Loucy (cell line): Measurements from ENCODE around the gene SLC9A9.

ENCODE experiments used
- H2AFZ ChIP-seq: fragments of 200-600 bp; sonication (generic); 2 replicates; pipeline ENCODE4 v1.6.0; 2016; ENCODE audit warnings: antibody characterized with exemption, mild to moderate bottlenecking, low read length, moderate library complexity
- H3F3A ChIP-seq: fragments of 200-600 bp; 2 replicates; pipeline ENCODE4 v1.6.0; 2016; ENCODE audit warnings: antibody characterized with exemption, low read depth, mild to moderate bottlenecking
- H3K27me3 ChIP-seq: fragments of 200-600 bp; sonication (generic); 2 replicates; pipeline ENCODE4 v1.6.1; 2014; ENCODE audit warnings: low read length, mild to moderate bottlenecking; ENCODE audit not compliant: insufficient read depth, poor library complexity, severe bottlenecking
- H3K36me3 ChIP-seq: fragments of 200-600 bp; sonication (generic); 2 replicates; pipeline ENCODE4 v1.6.1; 2016; ENCODE audit warnings: low read length; ENCODE audit not compliant: insufficient read depth
- H3K4me1 ChIP-seq: fragments of 200-600 bp; sonication (generic); 2 replicates; pipeline ENCODE4 v1.5.1; 2014; ENCODE audit warnings: low read length, mild to moderate bottlenecking; ENCODE audit not compliant: insufficient read depth, poor library complexity, severe bottlenecking
- H3K4me2 ChIP-seq: fragments of 200-600 bp; sonication (generic); 2 replicates; pipeline ENCODE4 v1.6.0; 2014; ENCODE audit warnings: antibody characterized with exemption, low read length, low read depth, mild to moderate bottlenecking; ENCODE audit not compliant: poor library complexity, severe bottlenecking
- H3K4me3 ChIP-seq: fragments of 200-600 bp; sonication (generic); 2 replicates; pipeline ENCODE4 v1.5.1; 2014; ENCODE audit warnings: low read length, mild to moderate bottlenecking, mixed read lengths; ENCODE audit not compliant: poor library complexity, severe bottlenecking
- H3K79me2 ChIP-seq: fragments of 200-600 bp; sonication (generic); 2 replicates; pipeline ENCODE4 v1.6.1; 2014; ENCODE audit warnings: low read length; ENCODE audit not compliant: insufficient read depth
- H3K9ac ChIP-seq: fragments of 200-600 bp; sonication (generic); 2 replicates; pipeline ENCODE4 v1.6.0; 2014; ENCODE audit warnings: mild to moderate bottlenecking, low read depth, low read length, moderate library complexity; ENCODE audit not compliant: poor library complexity, severe bottlenecking
- H3K9me2 ChIP-seq: fragments of 200-600 bp; sonication (generic); replicated peaks from 2 replicates; pipeline ENCODE4 v1.6.1; 2016; ENCODE audit warnings: low read depth, low read length, mixed read lengths
- H3K9me3 ChIP-seq: fragments of 200-600 bp; sonication (generic); 2 replicates; pipeline ENCODE4 v1.6.1; 2014; ENCODE audit warnings: mild to moderate bottlenecking, antibody characterized with exemption, low read length, low read depth; ENCODE audit not compliant: insufficient read depth
- H4K20me1 ChIP-seq: fragments of 200-600 bp; sonication (generic); 2 replicates; pipeline ENCODE4 v1.6.0; 2014; ENCODE audit warnings: antibody characterized with exemption, low read length, mild to moderate bottlenecking; ENCODE audit not compliant: insufficient read depth, poor library complexity, severe bottlenecking
- EZH2phosphoT487 ChIP-seq: fragments of 200-600 bp; IDR thresholded peaks from 2 replicates; pipeline ENCODE4 v1.6.1; 2018; ENCODE audit warnings: antibody characterized with exemption, mild to moderate bottlenecking, moderate library complexity, borderline replicate concordance
- TF ChIP-seq, protein P1 (sequence below): fragments of 200-600 bp; sonication (generic); conservative IDR thresholded peaks from 2 replicates; pipeline ENCODE4 v1.5.1; 2014; ENCODE audit warnings: mild to moderate bottlenecking, antibody characterized with exemption, low read length

The SLC9A9 gene

DNA sequence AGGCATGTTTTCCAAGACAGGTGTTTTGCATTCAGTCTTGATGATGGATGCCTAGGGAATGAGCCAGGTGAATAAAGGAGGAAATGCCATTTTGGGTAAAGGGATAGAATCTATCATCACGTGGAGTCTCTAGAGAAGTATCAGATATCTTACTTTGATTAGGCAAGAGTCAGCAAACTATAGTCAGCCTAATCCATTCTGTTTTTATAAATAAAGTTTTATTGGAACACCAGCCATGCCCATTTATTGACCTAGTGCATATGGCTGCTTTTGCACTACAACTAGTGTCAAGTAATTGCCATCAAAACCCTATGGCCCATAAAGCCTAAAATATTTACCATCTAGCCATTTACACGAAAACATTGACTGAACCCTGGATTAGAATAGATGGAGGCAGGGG is 231.2 kb downstream of the SLC9A9 start:
- Histone ChIP-seq H3K9me2 (no peaks in the 10 kb centered on the region), H3K4me1 (no peaks in the 10 kb centered on the region), H3K4me2 (no peak overlapping the region), H3F3A (no peaks in the 10 kb centered on the region), H3K79me2 (no peaks in the 10 kb centered on the region), H3K9me3 (no peaks in the 10 kb centered on the region), H3K4me3 (no peak overlapping the region), H3K36me3 (no peaks in the 10 kb centered on the region), H3K27me3 (no peaks in the 10 kb centered on the region), H3K9ac (no peak overlapping the region), H4K20me1 (no peaks in the 10 kb centered on the region), H2AFZ (no peak overlapping the region)
- TF ChIP-seq, protein P1, sequence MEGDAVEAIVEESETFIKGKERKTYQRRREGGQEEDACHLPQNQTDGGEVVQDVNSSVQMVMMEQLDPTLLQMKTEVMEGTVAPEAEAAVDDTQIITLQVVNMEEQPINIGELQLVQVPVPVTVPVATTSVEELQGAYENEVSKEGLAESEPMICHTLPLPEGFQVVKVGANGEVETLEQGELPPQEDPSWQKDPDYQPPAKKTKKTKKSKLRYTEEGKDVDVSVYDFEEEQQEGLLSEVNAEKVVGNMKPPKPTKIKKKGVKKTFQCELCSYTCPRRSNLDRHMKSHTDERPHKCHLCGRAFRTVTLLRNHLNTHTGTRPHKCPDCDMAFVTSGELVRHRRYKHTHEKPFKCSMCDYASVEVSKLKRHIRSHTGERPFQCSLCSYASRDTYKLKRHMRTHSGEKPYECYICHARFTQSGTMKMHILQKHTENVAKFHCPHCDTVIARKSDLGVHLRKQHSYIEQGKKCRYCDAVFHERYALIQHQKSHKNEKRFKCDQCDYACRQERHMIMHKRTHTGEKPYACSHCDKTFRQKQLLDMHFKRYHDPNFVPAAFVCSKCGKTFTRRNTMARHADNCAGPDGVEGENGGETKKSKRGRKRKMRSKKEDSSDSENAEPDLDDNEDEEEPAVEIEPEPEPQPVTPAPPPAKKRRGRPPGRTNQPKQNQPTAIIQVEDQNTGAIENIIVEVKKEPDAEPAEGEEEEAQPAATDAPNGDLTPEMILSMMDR = no peak
- no peak for TF ChIP-seq EZH2phosphoT487

DNA sequence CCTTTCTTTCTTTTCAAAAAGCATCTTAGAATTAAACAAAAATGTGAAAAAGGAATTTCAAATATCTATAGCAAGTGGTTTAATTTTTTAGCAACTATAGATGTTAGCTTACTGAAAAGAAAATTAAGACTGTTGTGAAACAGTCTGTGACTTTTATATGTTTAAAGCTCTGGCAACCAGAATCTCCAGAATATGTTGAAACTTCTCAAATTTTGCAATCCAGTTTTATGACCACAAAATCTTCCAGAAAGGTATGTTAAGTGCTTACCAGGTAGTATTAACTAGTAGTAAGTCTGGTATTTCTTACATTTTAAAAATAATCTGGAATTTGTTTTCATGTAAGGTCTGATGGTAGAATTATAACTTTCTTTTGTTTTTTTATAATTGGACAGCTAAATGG is 235.0 kb downstream of the SLC9A9 start:
- no peaks in the 10 kb centered on the region for H3F3A ChIP-seq
- H3K79me2 ChIP-seq = no peaks in the 10 kb centered on the region
- no peaks in the 10 kb centered on the region for H3K4me1 ChIP-seq
- H3K4me2 ChIP-seq = no peak overlapping the region
- no peaks in the 10 kb centered on the region for H3K9me2 ChIP-seq
- TF ChIP-seq EZH2phosphoT487 = no peak
- TF ChIP-seq, protein P1 = no peak
- no peaks in the 10 kb centered on the region for H4K20me1 ChIP-seq
- no peak overlapping the region for H3K9ac ChIP-seq
- H3K27me3 ChIP-seq = no peaks in the 10 kb centered on the region
- H3K36me3 ChIP-seq = no peaks in the 10 kb centered on the region
- H3K9me3 ChIP-seq = no peaks in the 10 kb centered on the region
- no peak overlapping the region for H2AFZ ChIP-seq
- H3K4me3 ChIP-seq = no peak overlapping the region

DNA sequence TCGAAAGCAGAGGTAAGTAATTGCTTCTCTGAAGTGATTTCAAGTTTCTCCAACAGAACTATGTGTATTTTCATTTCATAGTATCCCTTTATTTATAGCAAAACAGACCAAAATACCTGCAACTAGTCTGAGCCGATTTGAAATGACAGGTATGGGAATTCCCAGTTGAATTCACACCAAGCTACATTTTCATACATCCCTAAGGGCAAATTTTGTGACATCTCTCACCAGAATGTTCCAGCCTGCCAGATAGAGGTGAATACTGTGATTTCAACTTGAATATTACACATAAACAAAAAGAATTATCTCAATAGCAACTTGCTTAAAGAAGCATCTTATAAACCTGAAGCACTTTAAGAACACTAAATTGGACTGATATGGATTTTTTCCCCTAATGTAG is 235.7 kb downstream of the SLC9A9 start:
- no peaks in the 10 kb centered on the region for H4K20me1 ChIP-seq
- H3F3A ChIP-seq = no peaks in the 10 kb centered on the region
- TF ChIP-seq, protein P1 = no peak
- TF ChIP-seq EZH2phosphoT487 = no peak
- H3K4me1 ChIP-seq = no peaks in the 10 kb centered on the region
- no peaks in the 10 kb centered on the region for H3K27me3 ChIP-seq
- H3K79me2 ChIP-seq = no peaks in the 10 kb centered on the region
- H3K9ac ChIP-seq = no peak overlapping the region
- H2AFZ ChIP-seq = no peak overlapping the region
- no peak overlapping the region for H3K4me2 ChIP-seq
- H3K9me3 ChIP-seq = no peaks in the 10 kb centered on the region
- no peaks in the 10 kb centered on the region for H3K9me2 ChIP-seq
- H3K4me3 ChIP-seq = no peak overlapping the region
- no peaks in the 10 kb centered on the region for H3K36me3 ChIP-seq
